HepG2 (cell line): ENCODE data around the gene NFE2. TPM values are rescaled to one million over a fixed set of nuclear protein-coding genes. Genes with fewer than 3 reads are reported as not detected.

Experiments
- ELF3 ChIP-seq: IDR thresholded peaks from 2 replicates; pipeline ENCODE4 v1.6.1; 2016; ENCODE audit warnings: missing genetic modification reagents, missing compliant biosample characterization
- FOXA3 ChIP-seq: IDR thresholded peaks from 2 replicates; pipeline ENCODE4 v1.6.1; 2016; ENCODE audit warnings: missing genetic modification reagents, missing compliant biosample characterization
- HNF4G ChIP-seq, 2 experiments: sonication (generic) in 1 of 2; formaldehyde crosslinking in 1 of 2; IDR thresholded peaks; 2 replicates each; pipeline versions ENCODE4 v1.4.0 to v1.6.1; 2011 to 2020; ENCODE audit warnings: borderline replicate concordance in 2 of 2, low read depth in 2 of 2, mild to moderate bottlenecking in 2 of 2, low read length in 1 of 2, missing genetic modification reagents in 1 of 2, moderate library complexity in 1 of 2
- KIAA2018 ChIP-seq: sonication (generic); formaldehyde crosslinking; IDR thresholded peaks from 2 replicates; pipeline ENCODE4 v1.5.0; 2020; ENCODE audit warnings: mild to moderate bottlenecking, missing genetic modification reagents, borderline replicate concordance
- NFE2L1 ChIP-seq: sonication (generic); formaldehyde crosslinking; IDR thresholded peaks from 2 replicates; pipeline ENCODE4 v1.4.0; 2020; ENCODE audit warnings: missing genetic modification reagents, mild to moderate bottlenecking, borderline replicate concordance
- polyA plus RNA-seq, 8 experiments: library from polyadenylated mRNA; depleted of rRNA in 3 of 8; stranded (reverse) in 7 of 8; unstranded in 1 of 8; fragments of >200 nt; fragmentation: Illumina TruSeq in 4 of 8; extraction: Trizol in 4 of 8; gene quantifications; 2 replicates each; pipeline versions ENCODE4 v1.2.1 to v1.2.3, GENCODE V29; 2011 to 2016; ENCODE audit warnings: low read depth in 4 of 8, missing spikeins in 1 of 8, mixed read lengths in 1 of 8; ENCODE audit not compliant: insufficient read depth in 1 of 8
- total RNA-seq, 5 experiments: library from RNA; depleted of rRNA; stranded (reverse); fragments of >200 nt; fragmentation: Illumina TruSeq; extraction: Trizol; gene quantifications; 2 replicates each; pipeline ENCODE4 v1.2.3, GENCODE V29; 2016; ENCODE audit warnings: low read depth in 1 of 5
- TF ChIP-seq, protein P1 (sequence below): fragments of 450-650 bp; IDR thresholded peaks from 2 replicates; pipeline ENCODE4 v1.6.1; 2017

The NFE2 gene
- total and polyA plus RNA-seq, 2 of the 13 experiments (the other 11 are each of a cell fraction or from before 2014, with no cell fraction given) = 4.5 to 7.8 TPM

GRCh38 chr12:54282949-54283593, 17.7 kb downstream of the NFE2 start (continued):
- TF ChIP-seq KIAA2018 (no peak), HNF4G (IDR thresholded peaks at IDR 0.05; ENCODE audit: borderline replicate concordance, low read depth, low read length) (no peak), HNF4G (CRISPR knock-in tag; IDR thresholded peaks at IDR 0.05; ENCODE audit: borderline replicate concordance, low read depth) (no peak), FOXA3 (CRISPR knock-in tag) (no peak), NFE2L1 (CRISPR knock-in tag) (no peak), ELF3 (CRISPR knock-in tag) (no peak)
- TF ChIP-seq, protein P1, sequence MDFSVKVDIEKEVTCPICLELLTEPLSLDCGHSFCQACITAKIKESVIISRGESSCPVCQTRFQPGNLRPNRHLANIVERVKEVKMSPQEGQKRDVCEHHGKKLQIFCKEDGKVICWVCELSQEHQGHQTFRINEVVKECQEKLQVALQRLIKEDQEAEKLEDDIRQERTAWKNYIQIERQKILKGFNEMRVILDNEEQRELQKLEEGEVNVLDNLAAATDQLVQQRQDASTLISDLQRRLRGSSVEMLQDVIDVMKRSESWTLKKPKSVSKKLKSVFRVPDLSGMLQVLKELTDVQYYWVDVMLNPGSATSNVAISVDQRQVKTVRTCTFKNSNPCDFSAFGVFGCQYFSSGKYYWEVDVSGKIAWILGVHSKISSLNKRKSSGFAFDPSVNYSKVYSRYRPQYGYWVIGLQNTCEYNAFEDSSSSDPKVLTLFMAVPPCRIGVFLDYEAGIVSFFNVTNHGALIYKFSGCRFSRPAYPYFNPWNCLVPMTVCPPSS = no peak
